ENCODE results near the gene KLHL3.

DNA sequence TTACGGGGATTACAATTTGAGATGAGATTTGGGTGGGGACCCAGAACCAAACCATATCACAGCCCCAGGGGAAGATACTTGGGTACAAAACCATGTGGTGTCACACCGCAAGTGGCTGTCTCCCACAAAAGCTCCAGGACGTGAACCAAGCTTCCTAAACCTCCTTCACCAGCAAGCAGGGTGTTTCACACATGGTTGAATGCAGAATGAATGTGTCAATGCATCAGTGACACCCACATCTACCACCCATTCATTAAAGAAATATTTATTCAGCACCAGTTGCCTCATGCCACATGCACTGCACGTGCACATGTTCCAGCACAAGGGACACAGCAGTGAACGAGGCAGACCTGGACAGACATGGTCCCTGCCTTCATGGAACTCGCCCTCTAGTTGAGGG lies 165.8 kb downstream of the KLHL3 start:
- TF ChIP-seq CTCF (IDR thresholded peaks at IDR 0.05) (no peak), FOXM1 (IDR thresholded peaks at IDR 0.05; ENCODE audit: low read depth) (no peak), USF1 (IDR thresholded peaks at IDR 0.05; ENCODE audit: borderline replicate concordance, low read depth) (no peak)
- TF ChIP-seq, protein P1, sequence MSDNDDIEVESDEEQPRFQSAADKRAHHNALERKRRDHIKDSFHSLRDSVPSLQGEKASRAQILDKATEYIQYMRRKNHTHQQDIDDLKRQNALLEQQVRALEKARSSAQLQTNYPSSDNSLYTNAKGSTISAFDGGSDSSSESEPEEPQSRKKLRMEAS (IDR thresholded peaks at IDR 0.05; ENCODE audit: low read depth) = no peak
- TF ChIP-seq, protein P2, sequence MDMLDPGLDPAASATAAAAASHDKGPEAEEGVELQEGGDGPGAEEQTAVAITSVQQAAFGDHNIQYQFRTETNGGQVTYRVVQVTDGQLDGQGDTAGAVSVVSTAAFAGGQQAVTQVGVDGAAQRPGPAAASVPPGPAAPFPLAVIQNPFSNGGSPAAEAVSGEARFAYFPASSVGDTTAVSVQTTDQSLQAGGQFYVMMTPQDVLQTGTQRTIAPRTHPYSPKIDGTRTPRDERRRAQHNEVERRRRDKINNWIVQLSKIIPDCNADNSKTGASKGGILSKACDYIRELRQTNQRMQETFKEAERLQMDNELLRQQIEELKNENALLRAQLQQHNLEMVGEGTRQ (IDR thresholded peaks at IDR 0.05; ENCODE audit: borderline replicate concordance, low read depth, low read length) = no peak
